Bone marrow (tissue), 2 donors: ENCODE measurements around the gene BRI3.
"Not testable (repeated sequence)": the region's sequence is repeated elsewhere in the genome, so short reads cannot be mapped to it uniquely, and the experiment has no call there.

Source experiments
- DNase-seq, 2 donors: peaks; one replicate each; lab custom pipeline; 2025; lab: John Stamatoyannopoulos, UW

Gene BRI3

GRCh38 chr7:98312201-98312600 is 30.7 kb downstream of the BRI3 start:
- DNase-seq, result no peak

GRCh38 chr7:98314469-98314868 is 33.0 kb downstream of the BRI3 start:
- DNase-seq, result no peak

GRCh38 chr7:98315318-98315993 is 34.0 kb downstream of the BRI3 start:
- DNase-seq, result no peak

GRCh38 chr7:98315994-98316527 is 34.6 kb downstream of the BRI3 start:
- not testable (repeated sequence) for DNase-seq

- DNase-seq, result no peak
Measured at GRCh38 chr7:98317366-98318040, 36.0 kb downstream of the BRI3 start.

- DNase-seq, result no peak
Measured at GRCh38 chr7:98319176-98319575, 37.7 kb downstream of the BRI3 start.

- DNase-seq, result no peak
Measured at GRCh38 chr7:98321301-98321700, 39.8 kb downstream of the BRI3 start.

GRCh38 chr7:98322331-98323270 is 41.1 kb downstream of the BRI3 start:
- DNase-seq, result no peak

- no peak for DNase-seq
Measured at GRCh38 chr7:98323597-98324322, 42.3 kb downstream of the BRI3 start.

GRCh38 chr7:98324782-98325181 is 43.3 kb downstream of the BRI3 start:
- no peak for DNase-seq

- DNase-seq, result no peak
Measured at GRCh38 chr7:98329100-98329790, 47.8 kb downstream of the BRI3 start.

GRCh38 chr7:98329791-98330373 is 48.4 kb downstream of the BRI3 start:
- no peak for DNase-seq

GRCh38 chr7:98330926-98331529 is 49.5 kb downstream of the BRI3 start:
- no peak for DNase-seq

GRCh38 chr7:98334081-98334480 is 52.6 kb downstream of the BRI3 start:
- no peak for DNase-seq

GRCh38 chr7:98335411-98335977 is 54.0 kb downstream of the BRI3 start:
- no peak for DNase-seq

- DNase-seq, result no peak
Measured at GRCh38 chr7:98338441-98338840, 57.0 kb downstream of the BRI3 start.

GRCh38 chr7:98339043-98339442 is 57.6 kb downstream of the BRI3 start:
- DNase-seq, result no peak

- no peak for DNase-seq
Measured at GRCh38 chr7:98341106-98341505, 59.6 kb downstream of the BRI3 start.
